MCF 10A (cell line): ENCODE data around the gene NEUROD6. TPM values are rescaled to one million over a fixed set of nuclear protein-coding genes. Genes with fewer than 3 reads are reported as not detected.

Experiments used
- BruUV-seq: library from RNA; stranded (reverse); fragments of 400-500 nt; replicated peaks from 2 replicates; lab custom pipeline; 2021; lab: Mats Ljungman, UMichigan
- CTCF ChIA-PET: fragments of 300-600 bp; sonication (Branson Sonifier 250); formaldehyde crosslinking; extraction: SDS; loops from one replicate; lab custom pipeline; 2021; ENCODE audit warnings: antibody characterized with exemption, inconsistent platforms; lab: Yijun Ruan, JAX
- POLR2A ChIA-PET: fragments of 300-600, 350-650 bp; sonication (Branson Sonifier 250); formaldehyde crosslinking; extraction: SDS; loops from one replicate; lab custom pipeline; 2020; ENCODE audit warnings: antibody characterized with exemption, inconsistent platforms; lab: Yijun Ruan, JAX
- DNase-seq: peaks from one replicate; pipeline ENCODE4 v3.0.0-alpha.2; 2018; ENCODE audit not compliant: unreplicated experiment
- H3K27ac Mint-ChIP-seq: one replicate; pipeline ENCODE4 v1.8.0; 2022; ENCODE audit warnings: mild to moderate bottlenecking, low read depth, mixed read lengths; ENCODE audit not compliant: unreplicated experiment
- H3K27me3 Mint-ChIP-seq: one replicate; pipeline ENCODE4 v1.8.0; 2022; ENCODE audit warnings: mixed read lengths; ENCODE audit not compliant: insufficient read depth, unreplicated experiment
- H3K36me3 Mint-ChIP-seq: one replicate; pipeline ENCODE4 v1.8.0; 2022; ENCODE audit warnings: mild to moderate bottlenecking, moderate library complexity, mixed read lengths; ENCODE audit not compliant: insufficient read depth, unreplicated experiment
- H3K4me1 Mint-ChIP-seq: one replicate; pipeline ENCODE4 v1.8.0; 2022; ENCODE audit warnings: mixed read lengths; ENCODE audit not compliant: insufficient read depth, unreplicated experiment
- H3K4me3 Mint-ChIP-seq: one replicate; pipeline ENCODE4 v1.8.0; 2022; ENCODE audit warnings: mild to moderate bottlenecking, moderate library complexity, mixed read lengths; ENCODE audit not compliant: unreplicated experiment
- H3K9me3 Mint-ChIP-seq: one replicate; pipeline ENCODE4 v1.8.0; 2022; ENCODE audit warnings: mixed read lengths; ENCODE audit not compliant: unreplicated experiment
- intact Hi-C: fragments of 100-400 bp; cut with micrococcal nuclease; formaldehyde crosslinking; loops from 2 replicates; pipeline ENCODE4 v1.14.1; 2022
- total RNA-seq: library from RNA; stranded (reverse); gene quantifications from 2 replicates; pipeline ENCODE4 v1.2.3, GENCODE V29; 2022
- TF ChIP-seq, protein P1 (sequence below): fragments of 200-600 bp; IDR thresholded peaks from one replicate; pipeline ENCODE4 v1.8.0; 2022; ENCODE audit warnings: antibody characterized with exemption, mild to moderate bottlenecking; ENCODE audit not compliant: unreplicated experiment

Gene NEUROD6
- total RNA-seq, 1 experiment from 2014 or later, result not detected

DNA sequence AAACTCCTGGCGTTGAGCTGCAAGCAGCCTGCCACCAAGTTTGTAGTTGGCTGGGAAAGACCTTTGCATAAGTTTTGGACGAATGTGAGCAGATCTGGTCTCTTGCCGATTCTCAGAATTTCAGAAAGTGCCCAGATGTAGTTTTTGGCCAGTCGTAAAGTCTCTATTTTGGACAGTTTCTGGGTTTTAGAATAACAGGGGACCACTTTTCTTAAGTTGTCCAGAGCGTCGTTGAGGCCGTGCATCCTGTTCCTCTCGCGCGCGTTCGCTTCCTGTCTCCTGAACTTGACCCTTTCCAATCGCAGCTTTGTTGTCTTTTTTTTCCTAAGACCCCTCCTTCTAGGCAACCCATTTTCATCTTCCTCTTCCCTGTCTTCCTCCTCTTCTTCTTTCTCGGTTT, 1.8 kb downstream of the NEUROD6 start:
- DNase-seq, result no peak
- Mint-ChIP-seq H3K27me3 (peaks cover 47% of the 10 kb centered on the region), H3K27ac (no peak overlapping the region), H3K4me1 (no peaks in the 10 kb centered on the region), H3K4me3 (no peak overlapping the region), H3K9me3 (peaks cover 3% of the 10 kb centered on the region), H3K36me3 (no peaks in the 10 kb centered on the region)
- POLR2A ChIA-PET, result no interaction called here
- CTCF ChIA-PET, result no interaction called here
- no TSS peak for BruUV-seq
- intact Hi-C loops, result no loop called here
- TF ChIP-seq, protein P1, sequence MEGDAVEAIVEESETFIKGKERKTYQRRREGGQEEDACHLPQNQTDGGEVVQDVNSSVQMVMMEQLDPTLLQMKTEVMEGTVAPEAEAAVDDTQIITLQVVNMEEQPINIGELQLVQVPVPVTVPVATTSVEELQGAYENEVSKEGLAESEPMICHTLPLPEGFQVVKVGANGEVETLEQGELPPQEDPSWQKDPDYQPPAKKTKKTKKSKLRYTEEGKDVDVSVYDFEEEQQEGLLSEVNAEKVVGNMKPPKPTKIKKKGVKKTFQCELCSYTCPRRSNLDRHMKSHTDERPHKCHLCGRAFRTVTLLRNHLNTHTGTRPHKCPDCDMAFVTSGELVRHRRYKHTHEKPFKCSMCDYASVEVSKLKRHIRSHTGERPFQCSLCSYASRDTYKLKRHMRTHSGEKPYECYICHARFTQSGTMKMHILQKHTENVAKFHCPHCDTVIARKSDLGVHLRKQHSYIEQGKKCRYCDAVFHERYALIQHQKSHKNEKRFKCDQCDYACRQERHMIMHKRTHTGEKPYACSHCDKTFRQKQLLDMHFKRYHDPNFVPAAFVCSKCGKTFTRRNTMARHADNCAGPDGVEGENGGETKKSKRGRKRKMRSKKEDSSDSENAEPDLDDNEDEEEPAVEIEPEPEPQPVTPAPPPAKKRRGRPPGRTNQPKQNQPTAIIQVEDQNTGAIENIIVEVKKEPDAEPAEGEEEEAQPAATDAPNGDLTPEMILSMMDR, result no peak

DNA sequence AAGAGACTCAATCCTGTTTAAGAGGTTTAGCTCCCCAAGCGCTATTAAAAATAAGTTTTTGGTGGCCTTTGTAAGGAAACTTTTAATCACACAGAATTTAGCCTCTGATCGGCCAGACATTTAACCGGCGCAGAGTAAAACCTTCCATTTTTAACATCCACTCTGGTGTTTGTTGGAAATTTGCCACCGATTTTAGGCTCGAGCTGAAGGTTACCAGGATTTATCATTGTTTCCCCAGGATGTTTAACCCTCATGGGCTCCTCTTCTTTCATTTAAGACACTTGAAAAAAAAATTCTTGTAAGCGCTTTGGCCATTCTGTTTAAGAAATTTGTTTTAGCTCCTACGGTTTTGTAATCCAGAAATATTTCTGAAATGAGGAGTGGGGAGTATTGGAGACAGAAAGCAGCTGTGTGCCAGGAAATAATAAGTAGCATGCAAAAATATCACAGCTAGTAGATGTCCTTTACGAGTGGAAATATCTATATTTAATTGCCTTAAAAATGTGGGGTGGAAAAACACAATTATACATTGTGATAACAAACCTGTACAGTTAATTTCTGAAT, 3.4 kb downstream of the NEUROD6 start:
- ChIA-PET CTCF (interaction anchor here (0.5 to 0.6 kb wide), 2 partner anchors 67 to 352 kb away, joined by 3 read pairs; no protein-coding TSS in a partner anchor), POLR2A (no interaction called here)
- H3K9me3 Mint-ChIP-seq, result peaks cover 9% of the 10 kb centered on the region
- H3K27ac Mint-ChIP-seq, result no peak overlapping the region
- H3K4me3 Mint-ChIP-seq, result no peak overlapping the region
- DNase-seq, result no peak
- intact Hi-C loops, result no loop called here
- H3K4me1 Mint-ChIP-seq, result no peaks in the 10 kb centered on the region
- TF ChIP-seq, protein P1, result no peak
- no peaks in the 10 kb centered on the region for H3K36me3 Mint-ChIP-seq
- peaks cover 33% of the 10 kb centered on the region for H3K27me3 Mint-ChIP-seq
- no TSS peak for BruUV-seq

DNA sequence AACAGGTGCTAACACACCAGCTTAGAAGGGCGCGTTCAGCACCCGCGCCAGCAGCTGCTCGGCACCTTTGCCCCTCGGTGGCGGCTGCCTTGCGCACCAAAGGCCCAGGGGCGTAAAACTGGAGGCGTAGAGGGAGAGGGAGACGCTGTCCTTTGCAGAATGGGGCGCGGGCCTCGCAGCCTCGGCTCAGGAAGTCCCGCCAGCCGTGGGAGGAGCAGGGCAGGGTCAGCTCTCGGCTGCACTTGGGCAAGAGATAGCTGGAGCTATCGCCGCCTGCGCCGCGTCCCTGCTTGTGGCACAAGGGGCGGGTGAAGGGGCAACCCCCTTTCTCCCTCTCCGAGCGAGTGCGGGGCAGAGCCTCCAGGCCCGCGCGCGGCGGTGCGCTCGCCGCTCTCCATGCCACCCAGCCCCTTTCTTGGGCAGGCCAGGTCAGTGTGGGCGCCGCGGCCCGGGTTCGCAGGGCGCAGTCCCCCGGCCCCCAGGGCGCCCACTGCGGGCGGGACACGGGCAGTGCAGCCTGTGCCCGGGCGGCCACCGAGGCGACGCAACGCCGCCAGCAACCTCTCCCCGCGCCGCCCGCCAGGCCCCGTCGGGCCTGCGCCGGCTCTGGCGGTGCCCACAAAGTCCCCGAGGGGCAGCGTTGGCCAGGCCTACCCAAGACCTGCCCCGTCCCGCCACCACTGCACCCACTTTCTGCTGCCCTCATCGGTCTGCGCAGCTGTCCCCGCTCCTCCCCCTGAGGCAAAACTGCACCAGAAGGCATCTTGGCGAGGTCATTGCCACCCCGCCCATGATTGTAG, 4.1 kb downstream of the NEUROD6 start:
- BruUV-seq, result no TSS peak
- peaks cover 9% of the 10 kb centered on the region for H3K9me3 Mint-ChIP-seq
- TF ChIP-seq, protein P1, result no peak
- ChIA-PET POLR2A (no interaction called here), CTCF (interaction anchor here (0.6 to 0.9 kb wide), 2 partner anchors 107 to 351 kb away, joined by 3 read pairs; no protein-coding TSS in a partner anchor)
- no peaks in the 10 kb centered on the region for H3K4me1 Mint-ChIP-seq
- DNase-seq, result no peak
- H3K27me3 Mint-ChIP-seq, result peaks cover 26% of the 10 kb centered on the region
- intact Hi-C loops, result no loop called here
- no peaks in the 10 kb centered on the region for H3K36me3 Mint-ChIP-seq
- H3K4me3 Mint-ChIP-seq, result no peak overlapping the region
- H3K27ac Mint-ChIP-seq, result no peak overlapping the region

DNA sequence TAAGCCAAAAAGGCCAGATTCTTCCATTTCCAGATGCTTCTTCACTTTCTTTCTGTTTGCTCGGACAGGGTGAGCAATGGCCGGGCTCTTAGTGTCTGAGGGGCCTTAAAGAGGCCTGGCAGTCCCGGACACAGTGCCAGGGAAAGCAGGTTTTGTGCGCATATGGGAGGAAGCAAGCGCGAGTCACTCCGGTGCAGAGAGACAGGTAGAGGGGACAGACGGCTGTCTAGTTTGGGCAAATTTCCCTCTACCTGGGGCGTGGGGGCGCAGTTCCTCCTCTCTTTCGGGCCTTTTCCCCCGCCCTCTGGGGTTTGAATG, 4.7 kb downstream of the NEUROD6 start:
- Mint-ChIP-seq H3K4me3 (no peak overlapping the region), H3K36me3 (no peaks in the 10 kb centered on the region), H3K4me1 (no peaks in the 10 kb centered on the region), H3K9me3 (peaks cover 9% of the 10 kb centered on the region), H3K27ac (no peak overlapping the region), H3K27me3 (peaks cover 20% of the 10 kb centered on the region)
- intact Hi-C loops, result no loop called here
- ChIA-PET CTCF (interaction anchor here (0.9 kb wide), 1 partner anchor 107 kb away, joined by 3 read pairs; no protein-coding TSS in a partner anchor), POLR2A (no interaction called here)
- TF ChIP-seq, protein P1, result no peak
- no TSS peak for BruUV-seq
- DNase-seq, result no peak
